ENCODE data around the gene ZNF592.
"Not testable (repeated sequence)": the region's sequence is repeated elsewhere in the genome, so short reads cannot be mapped to it uniquely, and the experiment has no call there.

Gene ZNF592

GRCh38 chr15:84741121-84741520 lies 7.3 kb upstream of the ZNF592 start:
- Histone ChIP-seq H3K9me3 (ENCODE audit: control insufficient read depth in 2 of 2, low read length in 2 of 2) (no peaks in the 10 kb centered on the region), H3K27me3 (ENCODE audit: control insufficient read depth in 2 of 2, insufficient read depth in 2 of 2, low read length in 2 of 2) (no peaks in the 10 kb centered on the region), H3K4me1 (ENCODE audit: control insufficient read depth in 2 of 2, insufficient read depth in 2 of 2, low read length in 2 of 2) (peaks cover 4 to 7% of the 10 kb centered on the region in 2 donors), H3K4me3 (ENCODE audit: low read length in 2 of 2) (no peak overlapping the region), H3K36me3 (ENCODE audit: control insufficient read depth in 2 of 2, insufficient read depth in 2 of 2, low read length in 2 of 2) (no peaks in the 10 kb centered on the region), H3K9ac (ENCODE audit: low read depth in 1 of 2, low read length in 2 of 2) (peak overlapping the region; percentile 10 to 23), H3K27ac (ENCODE audit: low read depth in 2 of 2, low read length in 2 of 2) (peak overlapping the region; percentile 74)

GRCh38 chr15:84747416-84748273 lies 747 bp upstream of the ZNF592 start:
- Histone ChIP-seq H3K9me3 (ENCODE audit: control insufficient read depth in 2 of 2, low read length in 2 of 2) (no peaks in the 10 kb centered on the region), H3K4me1 (ENCODE audit: control insufficient read depth in 2 of 2, insufficient read depth in 2 of 2, low read length in 2 of 2) (peaks cover 28 to 30% of the 10 kb centered on the region in 2 donors), H3K9ac (ENCODE audit: low read depth in 1 of 2, low read length in 2 of 2) (peak overlapping the region; percentile 98 to 99), H3K36me3 (ENCODE audit: control insufficient read depth in 2 of 2, insufficient read depth in 2 of 2, low read length in 2 of 2) (no peaks in the 10 kb centered on the region), H3K27ac (ENCODE audit: low read depth in 2 of 2, low read length in 2 of 2) (peak overlapping the region; percentile 99 to 100), H3K4me3 (ENCODE audit: low read length in 2 of 2) (peak overlapping the region; percentile 88), H3K27me3 (ENCODE audit: control insufficient read depth in 2 of 2, insufficient read depth in 2 of 2, low read length in 2 of 2) (no peaks in the 10 kb centered on the region)

GRCh38 chr15:84749111-84749991 lies 959 bp downstream of the ZNF592 start:
- no peaks in the 10 kb centered on the region for H3K36me3 ChIP-seq (ENCODE audit: control insufficient read depth in 2 of 2, insufficient read depth in 2 of 2, low read length in 2 of 2)
- peaks cover 36 to 44% of the 10 kb centered on the region in 2 donors for H3K4me1 ChIP-seq (ENCODE audit: control insufficient read depth in 2 of 2, insufficient read depth in 2 of 2, low read length in 2 of 2)

DNA sequence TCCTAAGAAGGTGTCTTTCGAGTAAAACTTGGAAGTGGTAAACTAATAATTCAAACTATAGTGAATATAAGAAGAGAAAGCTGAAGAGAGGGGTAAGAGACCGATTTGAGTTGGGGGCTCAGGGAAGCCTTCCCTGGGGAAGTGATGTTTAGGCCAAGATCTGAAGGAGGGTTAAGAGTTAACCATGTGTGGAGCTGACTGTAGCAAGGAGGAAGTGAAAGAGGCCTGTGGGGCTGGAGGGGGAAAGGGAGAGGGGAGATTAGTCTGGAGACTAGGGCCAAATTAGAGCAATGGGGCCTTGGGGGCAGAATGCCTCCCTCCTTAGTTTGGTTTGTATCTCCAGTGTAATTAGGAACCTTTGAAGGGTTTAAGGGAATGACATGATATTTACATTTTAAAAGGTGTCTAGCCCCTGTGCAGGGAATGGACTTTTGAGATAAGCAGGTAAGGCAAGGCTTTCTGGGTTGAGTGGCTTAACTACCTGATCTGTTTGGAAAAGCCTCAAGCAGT lies 2.2 kb downstream of the ZNF592 start:
- Histone ChIP-seq H3K4me1 (ENCODE audit: control insufficient read depth in 2 of 2, insufficient read depth in 2 of 2, low read length in 2 of 2) (peaks cover 39 to 50% of the 10 kb centered on the region in 2 donors), H3K9me3 (ENCODE audit: control insufficient read depth in 2 of 2, low read length in 2 of 2) (no peaks in the 10 kb centered on the region), H3K27me3 (ENCODE audit: control insufficient read depth in 2 of 2, insufficient read depth in 2 of 2, low read length in 2 of 2) (no peaks in the 10 kb centered on the region), H3K27ac (ENCODE audit: low read depth in 2 of 2, low read length in 2 of 2) (no peak overlapping the region), H3K4me3 (ENCODE audit: low read length in 2 of 2) (peak overlapping the region in 1 of 2 donors; percentile 93), H3K36me3 (ENCODE audit: control insufficient read depth in 2 of 2, insufficient read depth in 2 of 2, low read length in 2 of 2) (no peaks in the 10 kb centered on the region), H3K9ac (ENCODE audit: low read depth in 1 of 2, low read length in 2 of 2) (peak overlapping the region; percentile 27 to 56)

More at GRCh38 chr15:84749111-84749991, 959 bp downstream of the ZNF592 start:
- H3K9ac ChIP-seq (ENCODE audit: low read depth in 1 of 2, low read length in 2 of 2), result peak overlapping the region; percentile 87 to 95
- no peaks in the 10 kb centered on the region for H3K9me3 ChIP-seq (ENCODE audit: control insufficient read depth in 2 of 2, low read length in 2 of 2)
- peak overlapping the region; percentile 84 to 100 for H3K27ac ChIP-seq (ENCODE audit: low read depth in 2 of 2, low read length in 2 of 2)
- peak overlapping the region; percentile 92 to 93 for H3K4me3 ChIP-seq (ENCODE audit: low read length in 2 of 2)
- H3K27me3 ChIP-seq (ENCODE audit: control insufficient read depth in 2 of 2, insufficient read depth in 2 of 2, low read length in 2 of 2), result no peaks in the 10 kb centered on the region

GRCh38 chr15:84751721-84752120 lies 3.3 kb downstream of the ZNF592 start:
- not testable (repeated sequence) for H3K27ac ChIP-seq (ENCODE audit: low read depth in 2 of 2, low read length in 2 of 2); H3K27me3 ChIP-seq (ENCODE audit: control insufficient read depth in 2 of 2, insufficient read depth in 2 of 2, low read length in 2 of 2); H3K9ac ChIP-seq (ENCODE audit: low read depth in 1 of 2, low read length in 2 of 2); H3K4me3 ChIP-seq (ENCODE audit: low read length in 2 of 2); H3K9me3 ChIP-seq (ENCODE audit: control insufficient read depth in 2 of 2, low read length in 2 of 2); H3K36me3 ChIP-seq (ENCODE audit: control insufficient read depth in 2 of 2, insufficient read depth in 2 of 2, low read length in 2 of 2)
- peaks cover 41 to 54% of the 10 kb centered on the region in 2 donors for H3K4me1 ChIP-seq (ENCODE audit: control insufficient read depth in 2 of 2, insufficient read depth in 2 of 2, low read length in 2 of 2)

DNA sequence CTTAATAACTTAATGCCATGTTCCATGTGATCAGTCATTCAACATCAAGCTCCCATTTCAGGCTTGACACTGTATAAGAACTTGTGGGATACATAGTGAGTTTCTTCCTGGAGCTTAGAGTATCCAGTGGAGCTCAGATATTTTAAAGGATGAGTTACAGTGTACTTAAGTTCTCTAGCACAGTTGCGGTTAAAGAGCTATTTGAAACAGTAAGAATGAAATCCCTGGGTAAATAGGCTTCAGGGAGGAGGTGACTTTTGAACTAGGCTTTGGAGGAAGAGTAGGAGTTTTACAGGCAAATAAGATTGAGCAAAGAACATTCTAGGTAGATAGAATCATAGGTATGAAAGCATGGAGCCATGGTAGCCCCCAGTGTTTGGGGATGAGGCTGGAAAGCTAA lies 3.8 kb downstream of the ZNF592 start:
- Histone ChIP-seq H3K27me3 (ENCODE audit: control insufficient read depth in 2 of 2, insufficient read depth in 2 of 2, low read length in 2 of 2) (no peaks in the 10 kb centered on the region), H3K36me3 (ENCODE audit: control insufficient read depth in 2 of 2, insufficient read depth in 2 of 2, low read length in 2 of 2) (no peaks in the 10 kb centered on the region), H3K9me3 (ENCODE audit: control insufficient read depth in 2 of 2, low read length in 2 of 2) (no peaks in the 10 kb centered on the region), H3K4me1 (ENCODE audit: control insufficient read depth in 2 of 2, insufficient read depth in 2 of 2, low read length in 2 of 2) (peaks cover 38 to 50% of the 10 kb centered on the region in 2 donors), H3K9ac (ENCODE audit: low read depth in 1 of 2, low read length in 2 of 2) (no peak overlapping the region), H3K27ac (ENCODE audit: low read depth in 2 of 2, low read length in 2 of 2) (peak overlapping the region; percentile 6 to 38), H3K4me3 (ENCODE audit: low read length in 2 of 2) (no peak overlapping the region)

DNA sequence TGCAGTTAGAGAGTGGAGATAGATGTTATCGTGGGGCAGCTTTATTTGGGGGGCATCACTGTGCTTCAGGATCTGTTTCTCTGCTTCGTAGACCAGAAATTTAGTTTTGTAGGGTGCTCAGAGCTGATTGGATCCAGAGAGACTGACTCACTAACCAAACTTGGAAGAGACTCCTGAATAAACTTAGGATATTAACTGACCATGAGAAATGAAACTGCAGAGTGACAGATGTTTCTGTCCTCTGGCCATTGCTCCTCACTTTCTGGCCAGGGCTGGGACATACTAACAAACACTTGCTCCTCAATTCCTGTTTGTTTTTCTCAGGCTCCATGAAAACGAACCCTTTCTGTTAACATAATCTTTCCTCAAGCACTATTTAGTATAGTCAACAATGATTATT lies 4.3 kb downstream of the ZNF592 start:
- Histone ChIP-seq H3K9ac (ENCODE audit: low read depth in 1 of 2, low read length in 2 of 2) (no peak overlapping the region), H3K4me1 (ENCODE audit: control insufficient read depth in 2 of 2, insufficient read depth in 2 of 2, low read length in 2 of 2) (peaks cover 34 to 45% of the 10 kb centered on the region in 2 donors), H3K9me3 (ENCODE audit: control insufficient read depth in 2 of 2, low read length in 2 of 2) (no peaks in the 10 kb centered on the region), H3K36me3 (ENCODE audit: control insufficient read depth in 2 of 2, insufficient read depth in 2 of 2, low read length in 2 of 2) (no peaks in the 10 kb centered on the region), H3K4me3 (ENCODE audit: low read length in 2 of 2) (no peak overlapping the region), H3K27me3 (ENCODE audit: control insufficient read depth in 2 of 2, insufficient read depth in 2 of 2, low read length in 2 of 2) (no peaks in the 10 kb centered on the region), H3K27ac (ENCODE audit: low read depth in 2 of 2, low read length in 2 of 2) (peak overlapping the region; percentile 6 to 38)

GRCh38 chr15:84754889-84755288 lies 6.5 kb downstream of the ZNF592 start:
- H3K4me1 ChIP-seq (ENCODE audit: control insufficient read depth in 2 of 2, insufficient read depth in 2 of 2, low read length in 2 of 2), result peaks cover 39 to 43% of the 10 kb centered on the region in 2 donors
- not testable (repeated sequence) for H3K27ac ChIP-seq (ENCODE audit: low read depth in 2 of 2, low read length in 2 of 2); H3K9ac ChIP-seq (ENCODE audit: low read depth in 1 of 2, low read length in 2 of 2); H3K27me3 ChIP-seq (ENCODE audit: control insufficient read depth in 2 of 2, insufficient read depth in 2 of 2, low read length in 2 of 2); H3K4me3 ChIP-seq (ENCODE audit: low read length in 2 of 2); H3K9me3 ChIP-seq (ENCODE audit: control insufficient read depth in 2 of 2, low read length in 2 of 2); H3K36me3 ChIP-seq (ENCODE audit: control insufficient read depth in 2 of 2, insufficient read depth in 2 of 2, low read length in 2 of 2)

DNA sequence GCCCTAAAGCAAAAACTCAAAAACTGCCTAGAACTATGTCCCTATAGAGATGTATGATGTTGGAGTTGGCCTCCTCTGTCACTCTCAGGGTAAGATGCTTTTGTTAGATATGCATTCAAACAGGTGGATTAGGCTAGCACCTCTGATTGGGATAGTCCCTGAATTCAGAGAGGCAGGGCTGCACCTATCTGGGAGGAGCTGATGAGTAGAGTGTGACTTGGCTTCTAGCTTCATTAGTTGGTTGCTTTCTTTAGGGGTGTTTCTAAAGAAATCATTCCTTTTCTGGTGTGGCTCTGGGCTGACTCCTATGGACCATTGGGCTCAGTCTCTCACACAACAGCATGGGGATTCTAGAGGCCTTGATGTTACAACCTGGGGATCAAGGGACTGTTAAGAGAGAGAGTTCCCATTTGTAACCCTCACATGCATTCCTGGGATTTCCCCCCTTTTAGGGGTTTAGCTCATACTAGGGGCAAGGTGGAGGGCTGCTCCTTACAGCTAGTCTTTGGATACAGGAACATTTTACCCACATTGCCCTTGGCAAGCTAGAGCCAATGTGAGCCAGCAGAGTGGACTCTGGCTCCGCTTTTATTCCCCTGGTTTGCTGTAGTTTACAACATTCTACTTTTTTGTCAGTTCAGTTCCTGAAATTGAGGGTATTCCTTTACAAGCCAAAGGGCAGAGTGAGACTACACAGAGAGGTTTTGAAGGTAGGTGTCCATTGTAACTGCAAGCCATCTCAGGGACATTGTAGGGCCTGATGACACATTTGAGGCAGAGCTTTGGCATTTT lies 7.5 kb downstream of the ZNF592 start:
- Histone ChIP-seq H3K9me3 (ENCODE audit: control insufficient read depth in 2 of 2, low read length in 2 of 2) (no peaks in the 10 kb centered on the region), H3K27me3 (ENCODE audit: control insufficient read depth in 2 of 2, insufficient read depth in 2 of 2, low read length in 2 of 2) (no peaks in the 10 kb centered on the region), H3K4me1 (ENCODE audit: control insufficient read depth in 2 of 2, insufficient read depth in 2 of 2, low read length in 2 of 2) (peaks cover 34 to 40% of the 10 kb centered on the region in 2 donors), H3K36me3 (ENCODE audit: control insufficient read depth in 2 of 2, insufficient read depth in 2 of 2, low read length in 2 of 2) (no peaks in the 10 kb centered on the region), H3K9ac (ENCODE audit: low read depth in 1 of 2, low read length in 2 of 2) (no peak overlapping the region), H3K27ac (ENCODE audit: low read depth in 2 of 2, low read length in 2 of 2) (peak overlapping the region in 1 of 2 donors; percentile 46), H3K4me3 (ENCODE audit: low read length in 2 of 2) (no peak overlapping the region)
